RPMI8226 (cell line): ENCODE measurements around the gene SPACA4.
"Not testable (repeated sequence)": the region's sequence is repeated elsewhere in the genome, so short reads cannot be mapped to it uniquely, and the experiment has no call there.

ENCODE experiments used
- DNase-seq: peaks from one replicate; pipeline ENCODE4 v3.0.0-alpha.2; 2015

The SPACA4 gene, protein sequence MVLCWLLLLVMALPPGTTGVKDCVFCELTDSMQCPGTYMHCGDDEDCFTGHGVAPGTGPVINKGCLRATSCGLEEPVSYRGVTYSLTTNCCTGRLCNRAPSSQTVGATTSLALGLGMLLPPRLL

DNA sequence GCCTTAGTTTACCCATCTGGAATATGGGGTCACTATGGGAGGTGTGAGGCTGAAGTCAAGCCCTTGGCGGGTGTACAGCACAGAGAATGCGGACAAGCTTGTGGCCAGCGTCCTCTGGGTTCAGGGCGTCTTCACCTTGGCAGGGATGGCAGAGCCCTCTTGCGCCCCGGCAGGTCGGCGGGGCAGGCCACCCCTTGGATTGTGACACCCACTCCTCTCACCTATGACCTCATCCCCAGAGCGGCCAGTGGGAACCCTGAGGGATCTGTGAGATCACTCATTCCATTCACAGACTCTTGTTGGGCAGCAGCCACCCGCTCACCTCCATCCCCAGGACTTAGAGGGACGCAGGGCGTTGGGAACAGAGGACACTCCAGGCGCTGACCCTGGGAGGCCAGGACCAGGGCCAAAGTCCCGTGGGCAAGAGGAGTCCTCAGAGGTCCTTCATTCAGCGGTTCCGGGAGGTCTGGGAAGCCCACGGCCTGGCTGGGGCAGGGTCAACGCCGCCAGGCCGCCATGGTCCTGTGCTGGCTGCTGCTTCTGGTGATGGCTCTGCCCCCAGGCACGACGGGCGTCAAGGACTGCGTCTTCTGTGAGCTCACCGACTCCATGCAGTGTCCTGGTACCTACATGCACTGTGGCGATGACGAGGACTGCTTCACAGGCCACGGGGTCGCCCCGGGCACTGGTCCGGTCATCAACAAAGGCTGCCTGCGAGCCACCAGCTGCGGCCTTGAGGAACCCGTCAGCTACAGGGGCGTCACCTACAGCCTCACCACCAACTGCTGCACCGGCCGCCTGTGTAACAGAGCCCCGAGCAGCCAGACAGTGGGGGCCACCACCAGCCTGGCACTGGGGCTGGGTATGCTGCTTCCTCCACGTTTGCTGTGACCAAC is at the start of gene SPACA4:
Gene SPACA4 (plus strand): TSS at position 280 of the 896 bp plus-strand sequence. CDS start 237 bp downstream, at position 517.
- no peak for DNase-seq

- peak; percentile 18 for DNase-seq
Observed at GRCh38 chr19:48556825-48557224, 49.7 kb upstream of the SPACA4 start.

DNA sequence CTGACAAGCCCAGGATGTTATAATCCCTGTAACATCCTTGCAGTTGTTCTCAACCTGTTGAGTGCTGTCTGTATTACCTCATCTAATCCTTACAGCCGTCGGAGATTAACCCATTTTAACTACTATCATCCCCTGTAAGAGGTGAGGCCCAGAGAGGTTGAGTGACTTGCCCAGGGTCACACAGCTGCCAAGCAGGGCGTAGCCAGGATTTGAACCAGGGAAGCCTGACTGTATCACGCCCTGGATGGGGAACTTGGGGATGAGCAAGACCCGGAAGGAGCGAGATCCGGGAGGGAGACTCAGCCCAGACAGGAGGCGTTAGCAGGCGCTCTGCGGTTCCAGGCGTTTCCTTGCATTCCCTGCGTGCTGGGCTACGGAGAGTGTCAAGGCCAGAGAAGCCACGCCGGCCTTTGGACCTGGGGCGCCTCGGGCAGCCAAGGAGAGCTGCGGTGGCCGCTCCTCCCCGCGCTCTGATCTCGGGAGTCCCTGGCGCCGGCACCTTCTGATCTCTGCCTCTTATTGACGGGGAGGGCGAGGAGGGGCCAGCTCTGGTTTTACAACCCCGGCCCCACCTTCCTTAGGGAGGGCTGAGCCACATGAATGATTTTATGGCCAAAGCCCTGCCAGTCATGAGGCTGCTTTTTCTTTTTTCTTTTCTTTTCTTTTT is 48.4 kb upstream of the SPACA4 start:
- DNase-seq: peak; percentile 11

DNA sequence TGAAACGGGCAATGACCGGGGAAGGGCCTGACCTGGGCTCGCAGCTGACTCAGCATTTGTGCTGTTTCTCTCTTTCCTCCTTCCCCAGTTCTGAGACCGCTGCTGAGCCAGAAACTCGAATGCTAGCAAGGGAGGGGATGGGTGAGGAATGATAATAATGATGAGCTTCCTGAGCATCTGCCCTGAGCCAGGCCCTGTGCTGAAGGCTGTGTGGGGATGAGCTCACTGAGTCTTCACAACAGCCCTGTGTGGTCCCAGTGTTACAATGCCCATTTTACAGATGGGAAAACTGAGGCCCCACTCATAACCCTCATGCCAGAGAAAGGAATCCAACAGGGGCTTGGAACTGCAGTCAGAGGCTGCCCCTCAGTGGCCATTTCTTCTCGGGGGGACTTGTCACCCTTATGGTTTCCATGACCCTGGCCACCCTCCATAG is 46.4 kb upstream of the SPACA4 start:
- DNase-seq: peak; percentile 20

- no peak for DNase-seq
Observed at GRCh38 chr19:48561412-48561811, 45.1 kb upstream of the SPACA4 start.

- DNase-seq: no peak
Observed at GRCh38 chr19:48565090-48565489, 41.5 kb upstream of the SPACA4 start.

- DNase-seq: peak; percentile 46
Observed at GRCh38 chr19:48568345-48568886, 38.1 kb upstream of the SPACA4 start.

GRCh38 chr19:48569814-48570213 is 36.7 kb upstream of the SPACA4 start:
- DNase-seq: no peak

DNA sequence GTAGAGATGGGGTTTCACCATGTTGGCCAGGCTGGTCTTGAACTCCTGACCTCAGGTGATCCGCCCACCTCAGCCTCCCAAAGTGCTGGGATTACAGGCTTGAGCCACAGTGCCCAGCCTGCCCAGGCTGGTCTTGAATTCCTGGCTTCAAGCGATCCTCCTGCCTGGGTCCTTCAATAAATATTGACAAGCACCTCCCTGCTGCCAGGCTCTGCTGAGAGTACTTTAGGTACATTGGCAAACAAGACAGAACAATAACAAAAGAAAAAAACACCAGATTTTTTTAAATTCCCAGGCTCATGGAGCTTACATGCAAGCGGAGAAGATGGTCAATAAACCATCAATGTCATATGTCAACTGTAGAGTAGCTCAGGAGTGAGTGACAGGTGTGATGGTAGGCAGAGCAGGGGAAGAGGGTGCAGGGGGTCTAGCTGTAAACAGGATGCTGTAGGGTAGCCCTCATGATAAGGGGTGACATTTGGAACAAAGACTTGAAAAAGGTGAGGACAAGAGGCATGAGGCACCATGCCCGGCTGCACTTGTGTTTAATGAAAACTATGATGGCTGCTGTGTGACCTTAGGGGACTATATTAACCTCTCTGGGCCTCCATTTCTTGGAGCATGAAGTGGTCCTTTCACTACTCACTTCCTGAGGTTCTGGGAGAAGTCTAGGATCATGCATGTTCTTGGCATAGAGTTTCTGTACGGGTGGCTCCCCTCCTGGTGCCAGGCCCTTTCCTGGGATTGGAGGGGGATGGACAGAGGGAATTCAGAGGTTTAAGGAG is 35.0 kb upstream of the SPACA4 start:
- no peak for DNase-seq

DNA sequence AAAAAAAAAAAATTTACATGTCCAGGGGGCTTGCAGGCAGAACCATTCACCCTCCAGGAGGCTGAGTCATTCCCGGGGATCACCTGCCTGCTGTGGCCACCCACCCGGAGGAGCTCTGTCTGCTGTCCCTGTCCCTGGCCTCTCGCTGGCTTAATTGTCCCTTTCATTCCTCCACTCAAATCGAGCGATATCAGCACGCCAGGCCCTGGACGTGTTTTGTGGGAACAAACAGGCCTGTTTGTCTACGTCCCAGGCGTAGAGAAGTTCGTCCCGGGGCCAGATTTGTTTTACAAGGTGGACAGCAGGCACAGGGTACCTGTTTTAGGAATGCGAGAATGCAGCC is 33.4 kb upstream of the SPACA4 start:
- no peak for DNase-seq

GRCh38 chr19:48575931-48576622 is 30.5 kb upstream of the SPACA4 start:
- no peak for DNase-seq

GRCh38 chr19:48577908-48578307 is 28.6 kb upstream of the SPACA4 start:
- not testable (repeated sequence) for DNase-seq

- no peak for DNase-seq
Observed at GRCh38 chr19:48578891-48579290, 27.7 kb upstream of the SPACA4 start.

DNA sequence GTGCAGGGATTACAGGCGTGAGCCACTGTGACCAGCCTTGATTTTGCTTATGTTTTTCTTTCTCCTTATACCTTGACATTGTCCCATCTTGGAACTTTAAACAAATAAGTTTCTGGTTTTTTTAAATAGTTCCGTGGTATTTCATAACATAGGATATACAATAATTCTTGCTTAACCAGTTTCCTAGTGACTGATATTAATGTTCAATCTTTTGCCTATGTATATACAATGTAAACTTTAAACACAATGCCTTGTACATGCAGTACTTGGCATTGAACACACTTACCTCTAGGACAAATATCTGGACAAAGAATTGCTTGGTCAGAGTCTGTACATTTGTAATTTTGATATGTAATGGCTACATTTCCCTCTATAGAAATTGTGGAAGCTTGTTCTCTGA is 24.4 kb upstream of the SPACA4 start:
- no peak for DNase-seq

DNA sequence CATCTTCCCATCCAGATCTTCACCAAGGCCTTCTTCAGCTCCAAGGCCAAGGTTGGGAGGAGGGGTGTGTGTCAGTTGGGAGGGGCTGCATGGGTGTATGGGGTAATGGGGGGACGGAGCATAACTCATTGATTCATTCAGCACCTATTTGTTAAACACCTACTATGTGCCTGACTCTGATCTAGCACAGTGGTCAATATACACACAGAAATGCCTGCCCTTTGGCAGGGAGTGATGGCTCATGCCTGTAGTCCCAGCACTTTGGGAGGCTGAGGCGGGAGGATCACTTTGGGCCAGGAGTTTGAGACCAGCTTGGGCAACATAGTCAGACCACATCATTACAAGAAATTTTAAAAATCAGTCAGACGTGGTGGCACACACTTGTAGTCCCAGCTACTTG is 19.2 kb upstream of the SPACA4 start:
- DNase-seq: no peak

DNA sequence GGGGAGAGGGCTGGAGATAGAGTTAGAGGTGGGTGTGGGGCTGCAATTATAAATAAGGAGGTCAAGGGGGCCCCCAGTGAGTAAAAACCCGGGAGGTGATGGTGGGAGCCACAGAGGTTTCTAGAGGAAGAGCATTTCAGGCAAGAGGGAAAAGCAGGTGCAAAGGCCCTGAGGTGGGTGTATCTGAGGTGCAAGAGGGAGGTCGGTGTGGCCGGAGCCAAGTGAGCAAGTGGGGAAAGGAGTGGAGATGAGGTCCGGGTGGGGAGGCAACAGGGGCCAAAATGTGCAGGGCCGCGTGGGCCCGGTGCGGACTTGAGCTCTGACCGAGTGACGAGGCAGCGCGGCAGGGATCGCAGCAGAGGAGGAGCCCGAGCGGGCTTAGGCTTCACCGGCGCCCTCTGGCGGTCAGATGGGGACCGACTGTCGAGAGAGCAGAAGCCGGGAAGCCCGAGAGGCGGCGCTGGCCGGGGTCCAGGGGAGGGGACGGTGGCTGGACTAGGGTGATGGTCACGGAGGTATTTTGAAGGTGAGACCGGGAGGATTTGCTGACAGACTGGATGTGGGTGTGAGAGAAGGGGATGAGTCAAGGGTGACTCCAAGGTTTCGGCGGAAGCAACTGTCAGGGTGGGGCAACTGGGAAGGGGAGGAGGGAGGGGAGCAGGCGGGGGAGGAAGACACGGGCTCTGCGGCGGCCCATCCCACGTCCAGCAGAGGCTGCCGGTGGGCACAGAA is 17.7 kb upstream of the SPACA4 start:
- DNase-seq: peak; percentile 88

GRCh38 chr19:48591021-48591420 is 15.5 kb upstream of the SPACA4 start:
- DNase-seq: no peak

DNA sequence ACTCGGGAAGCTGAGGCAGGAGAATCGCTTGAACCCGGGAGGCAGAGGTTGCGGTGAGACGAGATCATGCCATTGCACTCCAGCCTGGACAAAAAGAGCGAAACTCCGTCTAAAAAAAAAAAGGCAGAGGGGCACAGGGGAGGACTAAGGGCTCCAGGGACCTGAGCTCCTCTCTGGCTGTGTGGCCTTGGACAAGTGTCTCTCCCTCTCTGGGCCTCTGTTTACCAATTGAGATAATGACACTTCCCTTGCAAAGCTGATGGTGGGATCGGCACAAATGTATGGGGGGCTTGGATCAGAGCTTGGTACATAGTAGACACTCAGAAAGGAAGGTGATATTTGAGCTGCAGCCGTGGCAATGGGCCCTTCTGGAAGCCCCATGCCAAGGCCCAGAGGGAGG is 11.4 kb upstream of the SPACA4 start:
- no peak for DNase-seq

DNA sequence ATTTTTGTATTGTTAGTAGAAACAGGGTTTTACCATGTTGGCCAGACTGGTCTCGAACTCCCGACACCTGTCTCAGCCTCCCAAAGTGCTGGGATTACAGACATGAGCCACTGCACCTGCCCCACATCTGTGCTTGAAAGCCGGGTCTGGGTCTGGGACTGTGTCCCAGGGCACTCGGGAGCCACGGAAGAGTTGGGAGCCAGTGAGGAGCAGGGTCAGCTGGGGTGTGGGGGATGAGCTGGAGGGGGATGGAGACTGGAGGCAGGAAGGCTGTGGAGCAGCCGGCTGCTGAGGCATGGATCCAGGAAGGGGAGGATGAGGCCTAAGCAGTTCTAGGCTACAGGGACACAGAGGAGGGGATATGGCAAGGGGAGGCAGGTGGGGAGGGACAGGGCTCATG is 10.7 kb upstream of the SPACA4 start:
- DNase-seq: no peak

GRCh38 chr19:48596237-48596636 is 10.3 kb upstream of the SPACA4 start:
- no peak for DNase-seq

DNA sequence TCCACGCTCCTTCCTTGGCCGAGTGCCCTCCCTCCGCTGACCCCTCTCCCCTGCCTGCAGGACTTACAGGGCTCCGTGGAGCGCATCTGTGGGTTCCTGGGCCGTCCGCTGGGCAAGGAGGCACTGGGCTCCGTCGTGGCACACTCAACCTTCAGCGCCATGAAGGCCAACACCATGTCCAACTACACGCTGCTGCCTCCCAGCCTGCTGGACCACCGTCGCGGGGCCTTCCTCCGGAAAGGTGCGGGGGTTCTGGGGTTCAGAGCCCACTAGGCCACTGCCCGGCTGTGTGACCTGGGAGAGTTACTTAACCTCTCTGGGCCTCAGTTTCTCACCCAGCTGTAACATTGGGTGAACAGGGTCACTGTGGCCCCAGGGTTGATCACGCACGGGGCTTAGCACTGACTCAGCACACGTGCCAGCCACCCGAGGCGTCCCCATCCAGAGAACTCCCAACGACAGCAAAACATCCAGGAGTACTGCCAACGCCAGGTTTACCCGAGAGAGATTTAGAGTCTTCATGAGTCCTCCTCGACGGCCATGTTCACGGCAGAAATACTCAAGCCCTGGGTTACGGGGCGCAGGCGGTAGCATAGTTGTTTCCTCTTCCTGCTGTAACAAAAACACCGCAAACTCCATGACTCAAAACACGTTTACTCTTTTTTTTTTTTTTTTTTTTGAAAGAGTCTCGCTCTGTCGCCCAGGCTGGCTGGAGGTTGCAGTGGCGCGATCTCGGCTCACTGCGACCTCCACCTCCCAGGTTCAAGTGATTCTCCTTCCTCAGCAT is 9.7 kb upstream of the SPACA4 start:
- peak; percentile 23 for DNase-seq
